Right ventricle myocardium inferior (tissue), 1 donor: ENCODE measurements around the gene PPP1R3F. TPM values are rescaled to one million over a fixed set of nuclear protein-coding genes. Genes with fewer than 3 reads are reported as not detected.

Experiments used
- ATAC-seq: fragments of 200-7000 bp; cut with Tn5 transposase; one replicate; pipeline ENCODE4 v1.9.1; 2020; ENCODE audit warnings: mild to moderate bottlenecking, moderate library complexity
- DNase-seq: peaks from one replicate; pipeline ENCODE4 v3.0.0; 2021; ENCODE audit errors: missing footprints
- intact Hi-C: fragments of 100-400 bp; cut with DNase I; formaldehyde crosslinking; loops from one replicate; pipeline ENCODE4 v1.11.0; 2022
- total RNA-seq: library from RNA; stranded (reverse); fragmentation: NEBNext Ultra II Directional; extraction: Animal tissue kit (Norgen Biotek cat#: 25700); gene quantifications from one replicate; pipeline ENCODE4 v1.2.1, GENCODE V29; 2021
- donor health status: DM: no; HTN: yes; CAD: no; lungs with severe emphysema.

PPP1R3F gene
- total RNA-seq, 1 donor from 2014 or later: 19.5 TPM

DNA sequence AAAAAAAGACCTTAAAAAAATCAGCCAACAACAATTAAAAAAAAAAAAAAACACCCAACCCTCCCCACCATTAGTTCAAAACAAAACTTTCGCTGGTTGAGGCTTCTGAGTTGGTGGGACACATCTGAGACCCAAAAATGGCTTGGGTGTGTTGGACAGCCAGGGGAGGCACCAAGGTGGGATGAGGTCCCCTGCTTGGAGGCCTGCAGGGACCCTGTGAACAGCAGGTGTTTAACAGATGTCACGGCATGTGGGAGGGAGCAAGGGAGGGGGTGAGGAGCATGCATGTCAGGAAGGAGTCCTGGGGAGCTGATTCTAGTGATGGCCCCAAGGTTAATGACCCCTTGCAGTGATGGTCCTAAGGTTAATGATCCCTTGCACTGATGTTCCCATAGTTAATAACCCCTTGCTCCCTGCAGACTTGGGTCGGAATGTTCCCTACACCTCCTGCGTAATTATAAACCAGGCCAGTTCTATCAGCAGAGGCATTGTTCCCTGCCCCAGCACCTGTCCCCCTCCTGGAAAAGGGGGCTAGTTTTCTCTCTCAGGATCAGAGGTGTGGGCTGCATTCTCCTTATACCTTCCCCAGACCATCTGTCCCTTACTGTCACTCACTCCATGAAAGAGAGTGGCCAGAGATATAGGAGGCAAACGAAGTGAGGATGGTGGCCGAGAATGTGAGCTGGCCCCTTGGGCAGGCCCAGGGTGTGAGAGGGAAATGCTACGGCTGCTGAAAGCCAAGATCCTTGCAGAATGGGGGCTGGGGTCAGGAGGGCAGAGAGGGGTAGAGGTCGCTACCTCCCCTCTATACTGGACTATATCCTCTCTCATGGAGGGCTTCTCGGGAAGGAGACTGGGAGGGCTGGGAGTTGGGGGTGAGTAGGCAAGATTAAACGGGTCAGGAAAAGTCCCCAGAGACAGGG, 2.8 kb upstream of the PPP1R3F start:
- intact Hi-C loops: loop anchor here (5.0 kb wide), 1 partner anchor 64 kb away; the partner anchor contains the start of gene SYP
- DNase-seq: no peak
- ATAC-seq: no peak

DNA sequence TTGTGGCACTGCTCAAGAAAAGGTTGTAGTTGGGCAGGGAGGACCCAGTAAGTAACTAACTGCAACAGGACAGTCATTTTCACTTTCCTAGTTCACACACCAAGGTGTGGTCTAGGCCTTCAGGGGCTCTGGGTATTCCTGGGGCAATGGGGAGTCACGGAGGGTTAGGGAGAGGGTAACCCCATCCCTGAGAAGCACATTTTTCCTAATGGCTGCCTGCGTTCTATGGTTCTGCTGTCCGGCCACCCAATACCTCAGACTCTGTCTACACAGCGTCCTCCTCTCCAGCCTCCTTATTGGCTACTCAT, 937 bp upstream of the PPP1R3F start:
- DNase-seq (no peak), ATAC-seq (no peak)
- intact Hi-C loops: loop anchor here (2.0 to 5.0 kb wide), 2 partner anchors 34 to 66 kb away; partner anchors contain the start of genes CCDC22 and SYP

DNA sequence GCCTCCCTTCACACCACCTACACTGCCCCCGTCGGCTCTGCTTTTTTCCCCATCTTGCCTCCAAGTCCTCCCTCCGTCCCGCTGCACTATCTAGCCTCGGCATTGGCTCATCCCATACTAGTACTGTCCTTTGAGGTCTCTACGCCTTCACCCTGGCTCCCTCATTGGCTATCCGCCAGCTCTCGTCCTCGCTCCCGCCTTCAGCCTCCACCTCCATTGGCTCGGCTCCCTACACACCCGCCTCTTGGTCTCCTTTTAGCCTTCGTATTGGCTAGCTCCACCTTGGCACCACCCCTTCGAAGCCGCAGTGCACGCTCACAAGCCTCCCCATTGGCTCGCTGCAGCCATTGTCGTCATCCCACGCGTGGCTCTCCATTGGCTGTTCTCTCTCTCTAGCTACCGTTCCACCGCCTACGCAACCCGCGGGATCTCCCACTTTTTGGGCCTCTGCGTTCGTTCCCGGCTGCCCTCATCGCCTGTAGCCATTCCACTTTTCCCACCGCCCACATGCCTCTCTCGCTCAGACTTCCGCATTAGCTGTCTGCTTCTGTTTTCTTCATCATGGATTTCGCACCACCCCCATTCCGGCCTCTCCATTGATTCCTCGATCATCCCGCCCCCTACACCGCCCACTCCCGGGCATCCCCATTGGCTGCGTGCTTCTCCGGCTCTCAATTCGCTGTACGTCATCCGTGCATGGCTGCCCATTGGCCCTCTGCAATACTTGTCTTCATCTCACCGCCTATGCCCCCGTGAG, 405 bp upstream of the PPP1R3F start:
- ATAC-seq: peak; percentile 96
- DNase-seq: peak; percentile 98

DNA sequence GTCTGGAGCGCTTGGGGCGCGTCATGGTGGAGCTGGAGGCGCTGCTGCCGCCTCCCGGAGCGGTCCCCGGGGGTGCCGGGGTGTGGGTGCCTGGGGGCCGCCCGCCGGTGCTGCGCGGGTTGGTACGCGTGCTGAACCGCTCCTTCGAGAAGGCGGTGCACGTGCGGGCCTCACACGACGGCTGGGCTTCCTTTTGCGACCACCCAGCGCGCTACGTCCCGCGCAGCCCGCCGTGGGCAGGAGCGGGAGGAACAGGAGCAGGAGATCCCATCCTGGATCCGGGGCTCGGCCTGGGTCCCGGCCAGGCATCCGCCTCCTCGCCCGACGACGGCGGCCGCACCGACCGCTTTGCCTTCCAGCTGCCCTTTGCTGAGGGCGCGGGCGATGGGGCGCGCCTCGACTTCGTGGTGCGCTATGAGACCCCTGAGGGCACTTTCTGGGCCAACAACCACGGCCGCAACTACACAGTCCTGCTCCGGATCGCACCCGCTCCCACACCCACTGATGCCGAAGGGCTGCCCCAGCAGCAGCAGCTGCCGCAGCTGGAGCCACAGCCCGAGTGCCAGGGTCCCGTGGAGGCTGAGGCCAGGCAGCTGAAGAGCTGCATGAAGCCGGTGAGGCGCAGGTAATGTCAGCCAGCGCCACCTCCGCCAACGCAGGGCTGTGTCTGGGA, 792 bp downstream of the PPP1R3F start:
- DNase-seq: no peak
- no peak for ATAC-seq
- intact Hi-C loops: no loop called here

More for the DNA sequence above, 405 bp upstream of the PPP1R3F start:
- intact Hi-C loops: loop anchor here (2.0 to 5.0 kb wide), 2 partner anchors 34 to 67 kb away; partner anchors contain the start of genes CCDC22 and SYP

DNA sequence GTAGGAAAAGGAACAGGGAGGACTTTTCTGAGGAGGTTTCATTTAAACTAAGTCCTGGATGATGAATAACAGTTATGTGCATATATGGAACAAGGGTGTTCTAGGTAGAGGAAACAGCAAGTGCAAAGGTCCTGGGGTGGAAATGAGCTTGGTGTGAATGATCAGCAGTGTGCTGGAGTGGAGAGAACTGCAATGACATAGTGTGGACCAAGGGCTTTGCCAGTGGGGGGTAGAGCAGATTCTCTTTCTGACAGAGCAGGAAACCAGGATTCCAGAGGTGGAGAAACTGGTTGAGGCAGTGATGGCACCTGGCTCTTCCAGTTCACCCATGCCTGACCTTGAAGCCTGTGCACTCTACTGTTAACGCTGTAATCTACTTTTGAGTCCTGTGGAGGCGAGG, 1.7 kb downstream of the PPP1R3F start:
- DNase-seq (no peak), ATAC-seq (no peak)
- intact Hi-C loops: no loop called here

DNA sequence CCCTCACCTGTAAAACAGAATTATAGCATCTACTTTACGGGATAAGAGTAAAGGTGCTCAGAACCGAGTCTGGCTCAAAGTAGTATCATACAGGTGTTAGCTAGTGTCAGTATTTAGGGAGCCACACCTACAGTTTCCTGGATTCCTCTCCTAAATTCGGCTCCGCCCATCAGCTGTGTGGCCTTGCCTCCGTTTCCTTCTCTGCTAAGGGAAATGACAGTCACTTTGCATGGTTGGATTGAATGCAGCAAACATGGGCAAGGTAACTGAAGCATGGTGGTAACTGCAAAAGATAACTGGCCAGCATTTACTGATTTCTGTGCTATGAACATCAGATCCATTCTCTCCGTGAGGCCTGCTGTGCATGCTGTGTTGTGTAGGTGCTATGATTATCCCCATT, 2.8 kb downstream of the PPP1R3F start:
- intact Hi-C loops: no loop called here
- no peak for ATAC-seq
- no peak for DNase-seq

DNA sequence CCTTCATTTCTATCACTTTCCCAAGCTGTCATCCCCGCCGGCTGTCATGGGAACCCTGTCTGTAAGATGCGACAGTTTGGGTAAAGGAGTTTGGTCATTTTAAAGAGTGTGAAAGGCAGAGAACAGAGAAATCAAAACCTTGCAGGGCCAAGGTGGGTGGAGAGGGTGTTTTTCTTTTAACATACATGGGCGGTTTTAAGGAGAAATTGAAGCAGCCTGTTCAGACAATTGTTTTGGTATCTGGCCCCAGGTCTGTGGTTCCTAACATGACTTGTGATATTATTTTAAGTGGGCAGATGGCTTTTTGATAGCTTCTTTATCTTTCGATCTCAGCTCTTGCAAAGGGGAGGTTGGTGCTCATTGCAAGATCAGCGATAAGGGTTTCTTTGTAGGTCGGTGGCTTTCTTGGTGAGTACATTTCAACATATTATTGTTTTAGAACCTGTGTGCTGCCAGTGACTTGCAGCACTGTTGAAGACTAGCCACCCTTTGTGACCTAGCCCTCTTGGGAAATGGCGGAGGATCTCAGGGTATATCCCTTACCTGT, 3.7 kb downstream of the PPP1R3F start:
- intact Hi-C loops: no loop called here
- ATAC-seq (no peak), DNase-seq (no peak)

DNA sequence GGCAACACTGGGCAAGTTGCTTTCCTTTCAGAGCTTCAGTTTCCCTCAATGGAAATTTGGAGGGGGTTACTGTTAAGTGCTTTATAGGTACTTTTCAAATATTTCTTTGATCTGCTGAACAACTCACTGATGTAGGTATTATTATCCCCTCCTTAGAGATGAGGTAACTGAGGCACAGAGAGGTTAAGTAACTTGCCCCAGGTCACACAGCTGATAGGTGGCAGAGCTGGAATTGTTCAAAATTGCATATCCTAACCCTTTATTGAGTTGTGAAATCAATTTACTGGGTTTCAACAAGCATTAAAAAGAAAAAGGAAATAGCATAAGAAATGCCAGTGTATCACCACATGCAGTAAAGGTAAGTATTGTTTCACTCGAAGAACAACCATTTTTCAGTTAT, 6.6 kb downstream of the PPP1R3F start:
- ATAC-seq (no peak), DNase-seq (no peak)
- intact Hi-C loops: no loop called here

DNA sequence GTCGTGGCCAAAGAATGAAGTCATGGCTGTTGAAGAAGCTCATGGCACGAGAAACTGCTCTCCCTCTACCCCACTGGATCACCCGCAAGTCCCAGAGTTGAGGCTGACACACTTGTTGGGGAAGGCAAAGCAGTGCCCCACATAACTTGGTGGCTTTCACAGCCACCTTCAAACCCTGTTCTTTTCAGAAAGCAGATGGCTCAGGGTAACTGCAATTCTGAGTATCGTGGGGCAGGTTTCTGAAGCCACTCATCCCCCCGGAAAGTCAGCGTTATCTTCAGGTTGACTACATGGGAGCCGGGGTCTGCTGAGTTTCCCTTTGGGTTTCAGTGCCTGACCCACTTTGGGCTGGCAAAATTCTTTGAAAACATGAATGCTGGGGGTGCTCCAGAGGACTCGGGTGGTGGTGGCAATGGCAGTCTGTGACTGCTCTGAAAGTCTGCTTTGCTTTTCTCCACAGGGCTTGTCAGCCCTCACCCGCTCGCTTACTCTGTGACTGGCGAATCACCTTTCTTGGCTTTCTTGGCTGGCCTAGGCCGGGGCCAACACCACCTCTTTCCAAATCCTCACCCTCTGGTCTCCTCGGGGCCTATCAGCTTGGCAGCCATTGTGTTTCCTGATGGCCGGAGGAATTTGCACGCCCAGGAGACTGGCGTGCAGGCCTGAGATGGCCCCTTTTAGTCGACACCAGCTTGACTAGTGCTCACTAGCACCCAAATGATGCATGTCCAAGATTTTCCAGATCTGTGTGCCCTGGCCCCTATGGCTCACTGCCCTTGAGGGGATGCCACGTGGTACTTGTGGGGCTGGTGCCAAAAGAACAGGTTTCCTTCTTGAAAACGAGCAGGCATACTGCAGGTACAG, 7.3 kb downstream of the PPP1R3F start:
- DNase-seq (no peak), ATAC-seq (no peak)
- intact Hi-C loops: no loop called here

DNA sequence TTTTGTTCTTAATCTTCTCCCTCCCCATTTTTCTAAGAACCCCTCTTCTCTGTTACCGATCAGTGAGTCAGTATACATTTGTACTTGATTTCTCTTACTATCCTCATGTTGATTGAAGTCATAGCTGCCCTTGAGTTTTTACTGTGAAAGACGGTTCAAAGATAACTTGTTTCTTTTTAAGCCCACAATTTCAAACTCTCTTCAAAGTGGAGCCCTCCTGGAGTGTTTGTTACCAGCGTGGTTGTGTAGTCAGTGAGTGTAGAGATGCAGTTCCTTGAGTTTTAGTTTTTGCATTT, 7.9 kb downstream of the PPP1R3F start:
- DNase-seq (no peak), ATAC-seq (no peak)
- intact Hi-C loops: no loop called here

DNA sequence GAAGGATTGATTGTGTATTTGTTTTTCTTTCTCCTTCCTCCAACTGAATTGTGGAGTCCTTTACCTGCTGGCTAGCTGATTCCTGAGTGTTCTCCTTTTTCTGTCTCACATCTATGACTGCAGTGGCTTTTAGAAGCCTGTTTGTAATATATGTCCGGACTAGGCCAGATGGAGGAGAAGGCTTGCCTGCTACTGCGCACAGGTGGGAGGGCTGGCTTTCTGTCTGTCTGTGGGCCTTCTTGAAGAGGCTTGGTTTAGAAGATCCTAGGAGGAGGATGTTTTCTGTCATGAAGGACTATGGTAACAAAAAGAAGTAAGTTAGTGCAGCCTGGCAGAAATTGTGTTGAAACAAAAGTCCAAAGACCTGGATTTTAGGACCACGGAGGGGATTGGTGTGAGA, 8.5 kb downstream of the PPP1R3F start:
- no peak for DNase-seq
- ATAC-seq: no peak
- intact Hi-C loops: no loop called here

DNA sequence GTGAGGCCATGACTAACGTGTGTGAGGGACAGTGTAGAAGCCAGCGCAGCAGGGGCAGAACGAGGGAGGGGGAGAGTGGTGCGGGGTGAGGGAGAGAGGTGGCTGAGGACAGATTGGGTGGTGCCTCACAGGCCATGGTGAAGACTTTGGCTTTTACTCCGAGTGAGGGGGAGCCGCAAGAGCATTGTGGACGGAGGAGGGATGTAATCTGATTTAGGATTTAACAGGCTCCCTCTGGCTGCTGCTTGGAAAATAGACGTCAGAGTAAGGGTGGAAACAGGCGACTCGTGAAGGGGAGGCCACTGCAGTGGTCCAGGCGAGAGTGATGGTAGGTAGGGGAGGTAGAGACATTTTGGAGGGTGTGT, 13.0 kb downstream of the PPP1R3F start:
- ATAC-seq: peak; percentile 72
- intact Hi-C loops: no loop called here
- DNase-seq: no peak

DNA sequence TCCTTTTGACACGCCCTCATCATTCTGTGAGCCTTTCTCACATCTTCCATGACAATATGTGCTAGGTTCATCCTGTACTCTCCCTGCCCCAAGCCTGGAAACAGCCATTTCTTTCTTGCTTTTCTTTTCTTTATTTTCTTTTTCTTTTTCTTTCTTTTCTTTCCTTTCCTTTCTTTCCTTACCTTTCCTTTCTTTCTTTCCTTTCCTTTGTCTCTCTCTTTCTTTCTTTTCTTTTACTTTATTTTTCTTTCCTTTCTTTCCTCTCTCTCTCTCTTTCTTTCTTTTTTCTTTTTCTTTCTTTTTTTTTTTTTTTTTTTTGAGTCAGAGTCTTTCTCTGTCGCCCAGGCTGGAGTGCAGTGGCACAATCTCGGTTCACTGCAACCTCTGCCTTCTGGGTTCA, 14.6 kb downstream of the PPP1R3F start:
- intact Hi-C loops: no loop called here

DNA sequence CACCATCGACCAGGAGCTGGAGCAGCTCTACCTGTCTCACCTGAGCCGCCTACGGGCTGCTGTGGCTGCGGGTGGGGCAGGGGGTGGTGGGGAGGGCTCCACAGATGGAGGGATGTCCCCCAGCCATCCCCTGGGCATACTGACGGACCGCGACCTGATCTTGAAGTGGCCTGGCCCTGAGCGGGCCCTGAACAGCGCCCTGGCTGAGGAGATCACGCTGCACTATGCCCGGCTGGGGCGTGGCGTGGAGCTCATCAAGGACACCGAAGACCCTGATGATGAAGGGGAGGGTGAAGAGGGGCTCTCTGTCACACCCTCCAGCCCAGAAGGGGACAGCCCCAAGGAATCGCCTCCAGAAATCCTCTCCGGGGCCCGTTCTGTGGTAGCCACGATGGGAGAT, 16.5 kb downstream of the PPP1R3F start:
- no peak for DNase-seq
- ATAC-seq: no peak
- intact Hi-C loops: no loop called here

More for the DNA sequence above, 14.6 kb downstream of the PPP1R3F start:
- DNase-seq (no peak), ATAC-seq (no peak)

DNA sequence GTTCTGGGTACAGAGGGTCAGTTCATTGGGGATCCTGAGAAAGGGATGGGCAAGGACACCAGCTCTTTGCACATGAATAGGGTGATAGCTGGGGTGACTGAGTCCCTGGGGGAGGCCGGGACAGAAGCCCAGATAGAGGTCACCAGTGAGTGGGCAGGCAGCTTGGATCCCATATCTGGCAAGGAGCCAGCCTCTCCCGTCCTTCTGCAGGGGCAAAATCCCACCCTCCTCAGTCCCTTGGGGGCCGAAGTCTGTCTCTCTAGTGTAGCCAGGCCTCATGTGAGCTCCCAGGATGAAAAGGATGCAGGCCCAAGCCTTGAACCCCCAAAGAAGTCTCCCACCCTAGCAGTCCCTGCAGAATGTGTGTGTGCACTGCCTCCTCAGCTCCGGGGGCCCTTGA, 17.0 kb downstream of the PPP1R3F start:
- ATAC-seq: no peak
- intact Hi-C loops: no loop called here

DNA sequence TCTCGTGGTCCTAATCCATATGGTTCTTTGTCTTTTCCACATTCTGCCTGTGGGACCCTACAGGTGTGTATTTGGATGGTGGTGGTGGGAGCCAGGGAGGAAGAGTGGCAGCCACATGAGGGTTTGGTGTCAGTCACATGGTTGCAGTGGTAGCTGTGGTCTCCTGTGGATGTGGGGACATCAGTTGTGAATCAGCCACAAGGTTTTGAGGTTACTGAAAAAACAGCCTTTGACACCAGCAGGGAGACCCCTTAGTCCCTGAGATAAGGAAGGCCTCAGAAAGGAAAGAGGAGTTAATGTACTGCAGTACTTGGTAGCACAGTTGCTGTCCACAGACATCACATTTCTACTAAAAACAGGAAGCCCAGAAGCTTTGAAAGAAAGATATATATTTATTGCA, 18.1 kb downstream of the PPP1R3F start:
- ATAC-seq: no peak
- intact Hi-C loops: no loop called here
- DNase-seq: no peak

More for the DNA sequence above, 17.0 kb downstream of the PPP1R3F start:
- no peak for DNase-seq

DNA sequence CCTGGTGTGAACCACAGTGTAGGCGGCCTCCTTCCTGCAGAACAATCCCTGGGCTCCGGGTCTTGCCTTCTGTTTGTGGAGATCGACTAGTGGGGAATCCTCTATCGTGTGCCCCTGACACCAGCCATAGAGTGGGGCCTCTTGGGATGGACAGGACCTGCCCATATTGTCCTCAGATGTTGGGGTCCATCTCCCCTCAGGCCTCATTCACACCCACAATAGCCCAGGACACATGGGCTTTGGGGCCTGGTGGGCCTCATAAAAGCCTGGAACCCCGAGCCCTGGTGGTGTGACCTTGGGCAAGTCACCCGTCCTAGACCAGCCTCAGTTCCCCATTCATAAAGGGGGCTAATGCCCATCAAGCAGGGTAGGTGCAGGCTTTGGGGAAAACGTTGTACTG, 20.6 kb downstream of the PPP1R3F start:
- ATAC-seq (no peak), DNase-seq (no peak)
- intact Hi-C loops: no loop called here

DNA sequence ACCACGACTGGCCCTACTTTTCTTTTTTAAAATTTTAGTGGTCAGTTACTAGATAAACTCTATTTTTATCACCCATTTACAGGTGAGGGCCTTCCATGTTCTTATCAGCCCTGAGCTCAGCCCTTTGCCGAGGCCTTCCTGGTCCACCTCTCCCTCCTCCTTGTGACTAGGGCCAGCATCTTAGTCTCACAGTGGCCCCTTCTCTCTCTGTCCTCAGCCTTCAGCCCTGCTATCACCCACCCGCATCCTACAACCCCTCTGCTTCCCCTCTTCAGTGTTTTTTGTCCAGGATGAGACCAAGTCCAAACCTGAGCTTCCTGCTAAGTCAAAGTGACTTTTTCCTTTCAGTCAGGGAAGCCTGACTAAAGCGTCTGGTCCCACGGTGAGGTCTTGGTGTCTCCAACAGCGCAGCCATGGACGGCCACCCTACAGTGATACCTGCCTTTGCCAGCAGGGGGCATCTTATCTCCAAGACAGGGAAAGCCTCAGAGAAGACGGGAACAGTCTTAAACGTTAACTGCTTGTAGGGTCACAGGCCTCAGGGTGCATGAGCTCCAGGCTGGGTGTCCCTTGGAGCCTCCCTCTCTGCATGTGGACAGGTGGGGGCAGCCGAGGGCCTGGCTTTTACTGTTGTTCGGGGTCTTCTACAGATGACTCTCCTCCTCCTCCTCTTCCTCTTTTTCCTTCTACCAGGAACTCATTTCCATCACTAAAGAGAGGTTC, 22.2 kb downstream of the PPP1R3F start:
- intact Hi-C loops: no loop called here
- ATAC-seq: peak; percentile 57
- DNase-seq: no peak
